Tibial nerve (tissue), 4 donors: Measurements from ENCODE around the gene EPAS1. TPM values are rescaled to one million over a fixed set of nuclear protein-coding genes. Genes with fewer than 3 reads are reported as not detected.

Experiments used
- DNase-seq, 2 donors: peaks; one replicate each; pipeline ENCODE4 v3.0.0-alpha.2; 2019; ENCODE audit warnings: low spot score in 2 of 2
- H3K27ac ChIP-seq, 4 donors: fragments of 200-600 bp; sonication (generic) in 3 of 4; one replicate each; pipeline ENCODE4 v1.5.1; 2017 to 2019; ENCODE audit warnings: mild to moderate bottlenecking in 1 of 4
- H3K27me3 ChIP-seq, 2 donors: fragments of 200-600 bp; sonication (generic) in 1 of 2; one replicate each; pipeline versions ENCODE4 v1.5.1 to v1.6.0; 2017 to 2019
- H3K36me3 ChIP-seq, 3 donors: fragments of 200-600 bp; sonication (generic); one replicate each; pipeline ENCODE4 v1.5.1; 2018 to 2019
- H3K4me1 ChIP-seq, 4 donors: fragments of 200-600 bp; sonication (generic) in 3 of 4; one replicate each; pipeline ENCODE4 v1.5.1; 2017 to 2019
- H3K4me3 ChIP-seq, 4 donors: fragments of 200-600 bp; sonication (generic) in 3 of 4; one replicate each; pipeline ENCODE4 v1.5.1; 2017 to 2019; ENCODE audit warnings: mild to moderate bottlenecking in 1 of 4, moderate library complexity in 1 of 4
- H3K9me3 ChIP-seq, 4 donors: fragments of 200-600 bp; sonication (generic) in 3 of 4; one replicate each; pipeline ENCODE4 v1.5.1; 2017 to 2019
- EP300 ChIP-seq, 2 donors: sonication (generic); formaldehyde crosslinking; IDR thresholded peaks; one replicate each; pipeline ENCODE4 v1.6.1; 2017; ENCODE audit warnings: antibody characterized with exemption in 2 of 2, mild to moderate bottlenecking in 1 of 2
- POLR2A ChIP-seq, 2 donors: fragments of 450-650 bp; IDR thresholded peaks; one replicate each; pipeline ENCODE4 v1.6.1; 2017; ENCODE audit warnings: antibody characterized with exemption in 2 of 2, mild to moderate bottlenecking in 2 of 2, moderate library complexity in 2 of 2
- WGBS, 2 donors: methylation state at CpG; one replicate each; pipeline ENCODE4 v1.1.5; 2018; 5-methylcytosine and 5-hydroxymethylcytosine counted together
- total RNA-seq, 4 donors: library from RNA; depleted of rRNA; stranded (reverse); fragments of >200 nt; gene quantifications; one replicate each; pipeline ENCODE4 v1.1.0, GENCODE V29; 2016
- TF ChIP-seq, protein P1 (sequence below), 5 experiments: fragments of 200-600 bp in 3 of 5; fragments of 450-650 bp in 2 of 5; sonication (generic) in 3 of 5; IDR thresholded peaks; one replicate each; pipeline ENCODE4 v1.5.1; 2016 to 2019; ENCODE audit warnings: antibody characterized with exemption in 5 of 5, mild to moderate bottlenecking in 3 of 5, moderate library complexity in 2 of 5

Gene EPAS1
- total RNA-seq, 4 donors from 2014 or later: 110 to 451 (median 231) TPM

DNA sequence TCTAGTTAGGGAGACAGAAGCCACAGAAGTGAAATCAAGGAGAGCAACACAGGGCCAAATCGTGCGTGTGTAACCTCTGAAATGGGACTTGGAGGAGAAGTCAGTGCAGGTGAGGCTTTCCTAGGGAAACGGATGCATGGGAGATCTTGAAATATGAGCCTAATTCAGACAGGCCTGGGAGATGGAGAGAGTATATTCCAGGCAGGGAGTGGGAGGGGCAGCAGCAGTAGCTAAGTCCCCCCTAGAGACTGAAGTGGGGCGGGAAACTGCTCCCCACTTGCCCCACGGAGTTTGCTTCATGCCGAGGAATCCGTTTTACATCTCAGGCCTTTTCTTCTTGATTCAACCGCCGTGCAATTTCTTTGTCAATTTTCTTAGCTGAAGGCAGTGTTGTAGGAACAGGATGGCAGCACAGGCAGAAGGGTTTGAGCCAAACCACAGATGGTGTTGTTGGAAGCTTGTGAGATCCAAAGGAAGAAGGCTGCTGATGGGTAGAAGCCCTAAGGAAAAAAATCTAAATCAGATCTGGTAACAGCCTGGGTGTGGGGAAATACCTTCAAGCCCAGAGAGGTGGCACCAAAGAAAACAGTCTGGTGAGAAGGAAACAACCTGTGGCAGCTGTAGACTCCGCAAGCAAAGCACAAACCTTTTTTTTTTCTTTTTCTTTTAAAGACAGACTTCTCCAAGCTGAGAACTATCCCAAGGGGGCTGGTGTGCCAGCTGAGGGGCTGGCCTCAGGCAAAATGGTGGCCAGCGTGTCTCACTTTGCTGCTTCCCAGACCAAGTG lies 40.2 kb downstream of the EPAS1 start:
- Histone ChIP-seq H3K4me1 (peaks cover 0 to 66% (median 40%) of the 10 kb centered on the region in 4 donors), H3K27me3 (no peaks in the 10 kb centered on the region), H3K9me3 (no peaks in the 10 kb centered on the region), H3K36me3 (no peaks in the 10 kb centered on the region), H3K27ac (peak overlapping the region in 3 of 4 donors; percentile 78 to 94 (median 92)), H3K4me3 (no peak overlapping the region)
- no peak for DNase-seq
- WGBS, 2 donors: 61 to 68% methylated on average over 11 of the region's 11 CpGs
- TF ChIP-seq POLR2A (IDR thresholded peaks at IDR 0.05) (no peak), EP300 (IDR thresholded peaks at IDR 0.05) (no peak)
- TF ChIP-seq, protein P1, sequence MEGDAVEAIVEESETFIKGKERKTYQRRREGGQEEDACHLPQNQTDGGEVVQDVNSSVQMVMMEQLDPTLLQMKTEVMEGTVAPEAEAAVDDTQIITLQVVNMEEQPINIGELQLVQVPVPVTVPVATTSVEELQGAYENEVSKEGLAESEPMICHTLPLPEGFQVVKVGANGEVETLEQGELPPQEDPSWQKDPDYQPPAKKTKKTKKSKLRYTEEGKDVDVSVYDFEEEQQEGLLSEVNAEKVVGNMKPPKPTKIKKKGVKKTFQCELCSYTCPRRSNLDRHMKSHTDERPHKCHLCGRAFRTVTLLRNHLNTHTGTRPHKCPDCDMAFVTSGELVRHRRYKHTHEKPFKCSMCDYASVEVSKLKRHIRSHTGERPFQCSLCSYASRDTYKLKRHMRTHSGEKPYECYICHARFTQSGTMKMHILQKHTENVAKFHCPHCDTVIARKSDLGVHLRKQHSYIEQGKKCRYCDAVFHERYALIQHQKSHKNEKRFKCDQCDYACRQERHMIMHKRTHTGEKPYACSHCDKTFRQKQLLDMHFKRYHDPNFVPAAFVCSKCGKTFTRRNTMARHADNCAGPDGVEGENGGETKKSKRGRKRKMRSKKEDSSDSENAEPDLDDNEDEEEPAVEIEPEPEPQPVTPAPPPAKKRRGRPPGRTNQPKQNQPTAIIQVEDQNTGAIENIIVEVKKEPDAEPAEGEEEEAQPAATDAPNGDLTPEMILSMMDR (IDR thresholded peaks at IDR 0.05): no peak

DNA sequence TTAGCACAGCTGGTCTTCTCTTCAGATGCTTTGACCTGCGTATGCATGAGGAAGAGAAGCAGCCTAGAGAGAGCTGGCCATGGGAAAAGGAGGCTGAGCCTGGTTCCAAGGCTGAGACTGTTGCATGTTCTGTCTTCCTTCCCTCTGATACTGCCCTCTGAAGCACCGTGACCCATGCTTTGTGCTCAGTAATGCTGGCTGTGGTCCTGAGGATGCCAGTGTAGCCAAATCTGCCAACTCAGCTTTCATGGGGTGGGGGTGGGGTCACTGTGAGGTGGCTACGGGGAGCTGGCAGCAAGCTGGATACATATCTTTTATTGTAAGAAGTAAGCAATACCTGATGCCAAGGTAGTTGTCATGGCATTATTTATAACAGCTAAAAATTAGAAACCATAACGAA lies 41.5 kb downstream of the EPAS1 start:
- Histone ChIP-seq H3K27me3 (no peaks in the 10 kb centered on the region), H3K9me3 (no peaks in the 10 kb centered on the region), H3K36me3 (no peaks in the 10 kb centered on the region), H3K4me1 (peaks cover 0 to 56% (median 34%) of the 10 kb centered on the region in 4 donors), H3K27ac (peak overlapping the region in 1 of 4 donors; percentile 92), H3K4me3 (no peak overlapping the region)
- TF ChIP-seq, protein P1 (IDR thresholded peaks at IDR 0.05): no peak
- TF ChIP-seq POLR2A (IDR thresholded peaks at IDR 0.05): no peak
- no peak for TF ChIP-seq EP300 (IDR thresholded peaks at IDR 0.05)
- DNase-seq: no peak
- 46 to 55% methylated on average over 4 of the region's 4 CpGs for WGBS, 2 donors

DNA sequence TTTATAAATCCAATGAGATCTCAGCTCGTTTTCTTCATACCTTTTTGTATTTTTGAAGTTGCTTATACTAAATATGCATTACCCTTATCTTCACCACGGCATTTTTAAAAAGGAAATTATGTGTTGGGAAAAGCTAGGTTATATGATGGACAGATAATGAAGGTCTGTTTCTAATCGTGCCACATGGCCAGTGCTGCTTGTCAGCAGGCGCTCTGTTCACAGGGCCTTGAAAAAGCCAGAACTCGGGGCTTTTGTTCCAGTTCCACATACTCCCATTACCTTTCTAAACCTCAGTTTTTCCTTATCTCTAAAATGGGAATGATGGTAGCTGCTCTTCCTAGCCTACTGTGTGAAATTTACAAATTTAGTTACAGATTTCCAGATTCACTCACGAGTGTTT lies 42.0 kb downstream of the EPAS1 start:
- H3K4me1 ChIP-seq: peaks cover 0 to 51% (median 29%) of the 10 kb centered on the region in 4 donors
- no peak overlapping the region for H3K4me3 ChIP-seq
- H3K9me3 ChIP-seq: no peaks in the 10 kb centered on the region
- no peak for TF ChIP-seq EP300 (IDR thresholded peaks at IDR 0.05)
- TF ChIP-seq, protein P1 (IDR thresholded peaks at IDR 0.05): no peak
- no peak for TF ChIP-seq POLR2A (IDR thresholded peaks at IDR 0.05)
- peak overlapping the region in 1 of 4 donors; percentile 14 for H3K27ac ChIP-seq
- 67 to 68% methylated on average over 6 of the region's 6 CpGs for WGBS, 2 donors
- no peak for DNase-seq
- H3K27me3 ChIP-seq: no peaks in the 10 kb centered on the region
- no peaks in the 10 kb centered on the region for H3K36me3 ChIP-seq

DNA sequence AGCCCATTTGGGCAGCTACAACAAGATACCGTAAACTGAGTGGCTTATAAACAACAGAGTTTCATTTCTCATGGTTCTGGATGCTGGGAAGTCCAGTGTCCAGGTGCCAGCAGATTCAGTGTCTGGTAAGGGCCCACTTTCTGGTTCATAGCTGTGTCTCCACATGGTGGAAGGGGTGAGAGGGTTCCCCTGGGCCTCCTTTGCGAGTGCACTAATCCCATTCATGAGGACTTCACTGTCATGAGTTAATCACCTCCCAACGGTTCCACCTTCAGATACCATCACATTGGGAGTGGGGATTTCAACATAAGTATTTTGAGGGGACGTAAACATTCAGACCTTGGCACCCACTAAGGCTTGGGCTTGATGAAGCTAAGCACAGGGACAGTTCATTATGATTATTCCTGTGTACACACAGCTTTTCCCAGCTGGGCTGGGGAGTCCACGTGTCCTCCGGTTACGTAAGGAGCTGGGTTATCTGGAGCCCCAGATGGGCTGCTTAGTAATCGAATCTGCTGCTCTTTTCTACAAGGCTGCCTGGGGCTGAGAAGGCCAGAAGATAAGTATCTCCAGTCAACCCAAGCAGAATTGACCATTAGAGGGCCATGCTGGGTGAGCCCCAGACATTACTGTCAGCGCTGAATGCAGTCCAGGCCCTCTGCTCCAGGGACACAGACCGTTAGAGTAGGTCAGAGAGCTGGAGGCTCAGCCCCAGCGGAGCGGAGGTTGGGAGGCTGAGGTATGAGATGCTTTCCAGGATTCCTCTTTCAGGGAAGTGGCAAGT lies 42.7 kb downstream of the EPAS1 start:
- no peaks in the 10 kb centered on the region for H3K36me3 ChIP-seq
- H3K27ac ChIP-seq: peak overlapping the region in 1 of 4 donors; percentile 14
- DNase-seq: no peak
- 79 to 84% methylated on average over 12 of the region's 12 CpGs for WGBS, 2 donors
- H3K27me3 ChIP-seq: no peaks in the 10 kb centered on the region
- peaks cover 0 to 50% (median 23%) of the 10 kb centered on the region in 4 donors for H3K4me1 ChIP-seq
- TF ChIP-seq EP300 (IDR thresholded peaks at IDR 0.05): no peak
- TF ChIP-seq POLR2A (IDR thresholded peaks at IDR 0.05): no peak
- TF ChIP-seq, protein P1 (IDR thresholded peaks at IDR 0.05): no peak
- no peak overlapping the region for H3K4me3 ChIP-seq
- H3K9me3 ChIP-seq: no peaks in the 10 kb centered on the region
